DOHH2 (cell line): ENCODE data around the gene ST6GAL1.

ENCODE experiments used
- EZH2phosphoT487 ChIP-seq: fragments of 200-600 bp; sonication (generic); IDR thresholded peaks from 2 replicates; pipeline ENCODE4 v1.6.1; 2017; ENCODE audit warnings: borderline replicate concordance, mild to moderate bottlenecking, antibody characterized with exemption, low read length, moderate library complexity, mixed read lengths
- TF ChIP-seq, protein P1 (sequence below): fragments of 200-600 bp; sonication (generic); IDR thresholded peaks from one replicate; pipeline ENCODE4 v1.5.1; 2014; ENCODE audit warnings: antibody characterized with exemption, mild to moderate bottlenecking, low read depth, low read length; ENCODE audit not compliant: poor library complexity, severe bottlenecking

DNA sequence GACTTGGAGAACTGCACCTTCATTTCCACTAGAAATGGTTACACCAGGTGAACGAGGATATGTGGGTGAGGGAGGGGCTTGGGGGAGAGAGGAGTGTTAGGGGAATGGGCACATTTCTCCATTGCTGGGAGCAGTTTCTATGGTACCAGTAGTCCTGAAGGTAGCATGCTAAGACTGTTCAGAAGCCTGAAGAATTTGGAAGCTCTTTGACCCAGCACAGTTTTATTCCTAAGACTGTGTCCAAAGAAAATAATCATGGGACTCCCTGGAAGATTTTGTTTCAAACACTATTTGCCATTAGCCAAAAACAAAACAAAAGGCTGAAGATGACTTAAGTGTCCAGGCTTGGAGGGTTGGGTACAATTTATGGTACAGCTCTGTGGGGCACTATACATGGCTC lies 32.1 kb downstream of the ST6GAL1 start:
- TF ChIP-seq, protein P1, sequence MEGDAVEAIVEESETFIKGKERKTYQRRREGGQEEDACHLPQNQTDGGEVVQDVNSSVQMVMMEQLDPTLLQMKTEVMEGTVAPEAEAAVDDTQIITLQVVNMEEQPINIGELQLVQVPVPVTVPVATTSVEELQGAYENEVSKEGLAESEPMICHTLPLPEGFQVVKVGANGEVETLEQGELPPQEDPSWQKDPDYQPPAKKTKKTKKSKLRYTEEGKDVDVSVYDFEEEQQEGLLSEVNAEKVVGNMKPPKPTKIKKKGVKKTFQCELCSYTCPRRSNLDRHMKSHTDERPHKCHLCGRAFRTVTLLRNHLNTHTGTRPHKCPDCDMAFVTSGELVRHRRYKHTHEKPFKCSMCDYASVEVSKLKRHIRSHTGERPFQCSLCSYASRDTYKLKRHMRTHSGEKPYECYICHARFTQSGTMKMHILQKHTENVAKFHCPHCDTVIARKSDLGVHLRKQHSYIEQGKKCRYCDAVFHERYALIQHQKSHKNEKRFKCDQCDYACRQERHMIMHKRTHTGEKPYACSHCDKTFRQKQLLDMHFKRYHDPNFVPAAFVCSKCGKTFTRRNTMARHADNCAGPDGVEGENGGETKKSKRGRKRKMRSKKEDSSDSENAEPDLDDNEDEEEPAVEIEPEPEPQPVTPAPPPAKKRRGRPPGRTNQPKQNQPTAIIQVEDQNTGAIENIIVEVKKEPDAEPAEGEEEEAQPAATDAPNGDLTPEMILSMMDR, result no peak
- no peak for TF ChIP-seq EZH2phosphoT487
